Measurements from ENCODE around the gene COL5A3.

The COL5A3 gene

DNA sequence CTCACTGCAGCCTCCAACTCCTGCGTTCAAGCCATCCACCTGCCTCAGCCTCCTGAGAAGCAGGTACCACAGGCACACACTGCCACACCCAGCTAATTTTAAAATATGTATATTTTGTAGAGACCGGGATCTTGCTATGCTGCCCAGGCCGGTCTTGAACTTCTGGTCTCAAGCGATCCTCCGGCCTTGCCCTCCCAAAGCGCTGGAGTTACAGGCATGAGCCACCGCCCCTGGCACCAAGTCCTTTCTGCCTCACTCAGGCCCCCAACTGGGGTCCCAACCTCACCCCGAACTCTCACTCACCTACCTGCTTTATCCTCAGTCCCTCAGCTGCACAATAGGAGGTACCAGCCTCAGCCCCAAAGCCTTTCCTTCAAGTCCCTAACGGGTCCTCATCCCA, 635 bp upstream of the COL5A3 start:
- no peak for DNase-seq (ENCODE audit: low spot score)

- no peak for DNase-seq (ENCODE audit: low spot score)
Measured at GRCh38 chr19:10009714-10010224, 535 bp downstream of the COL5A3 start.

DNA sequence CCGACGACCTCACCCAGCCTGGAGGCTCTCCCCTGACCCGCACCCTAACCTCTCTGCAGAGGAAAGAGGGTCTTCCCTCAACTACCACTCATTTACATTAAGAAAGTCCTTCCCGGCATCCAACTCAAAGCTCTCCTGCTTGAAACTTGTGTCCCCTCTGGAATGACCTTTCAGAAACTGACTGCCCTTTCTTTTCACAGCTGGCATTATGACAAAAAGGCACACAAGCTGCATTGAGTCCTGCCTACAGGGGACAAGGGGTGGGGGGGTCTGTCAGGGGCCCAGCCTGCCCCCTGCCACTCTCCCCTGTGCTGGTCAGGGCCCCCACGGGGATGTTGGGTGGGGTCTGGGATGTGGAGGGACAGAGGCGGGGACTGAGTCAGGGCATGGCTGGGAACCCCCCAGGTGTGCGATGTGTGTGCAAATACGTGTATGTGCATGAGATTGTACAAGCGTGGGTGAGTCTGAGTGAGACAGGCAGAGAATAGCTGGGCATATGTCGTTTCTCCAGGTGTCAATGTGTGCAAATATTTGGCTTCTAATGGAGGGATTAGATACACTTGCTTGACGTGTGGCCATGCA, 2.0 kb downstream of the COL5A3 start:
- DNase-seq (ENCODE audit: low spot score), result no peak

DNA sequence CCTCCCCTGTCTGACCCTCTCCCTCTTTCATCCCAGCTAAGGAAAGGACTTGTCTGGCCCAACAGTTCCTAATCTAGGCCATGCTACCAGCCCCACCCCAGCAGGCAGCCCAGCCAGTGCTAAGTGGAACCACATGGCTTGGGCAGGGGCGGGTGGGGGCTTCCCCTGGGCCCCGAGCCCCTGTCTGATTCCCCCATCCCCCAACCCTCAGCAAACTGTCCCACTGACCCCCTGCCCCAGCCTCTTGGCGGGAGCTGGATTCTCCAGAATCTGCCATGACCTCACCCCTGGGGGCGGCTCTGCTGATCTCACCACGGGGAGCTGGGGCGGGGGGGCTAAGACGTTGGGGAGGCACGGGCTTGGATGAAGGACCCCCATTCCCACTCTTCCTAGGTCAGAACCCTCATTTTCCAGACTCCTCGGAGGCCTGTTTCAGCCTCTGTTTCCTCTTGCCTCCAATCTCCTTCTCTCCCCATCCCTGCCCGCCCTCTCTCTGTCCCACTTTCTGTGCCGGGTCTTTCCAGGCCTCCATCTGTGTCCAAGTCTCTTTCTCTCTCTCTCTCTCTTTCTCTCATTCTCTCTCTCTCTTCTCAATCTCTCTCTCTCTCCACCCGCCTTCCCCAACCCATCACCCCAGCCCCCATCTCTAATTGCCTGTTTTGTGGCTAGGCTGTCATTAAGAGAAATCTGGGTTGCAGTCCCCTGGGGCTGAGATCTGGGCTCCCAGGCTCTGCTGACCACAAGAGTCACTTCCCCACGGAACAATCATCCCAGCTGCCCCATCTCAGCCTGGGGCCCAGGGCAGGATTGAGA, 2.7 kb downstream of the COL5A3 start:
- no peak for DNase-seq (ENCODE audit: low spot score)

- DNase-seq (ENCODE audit: low spot score), result no peak
Measured at GRCh38 chr19:10006752-10007323, 3.5 kb downstream of the COL5A3 start.

GRCh38 chr19:10006335-10006708, 4.0 kb downstream of the COL5A3 start:
- DNase-seq (ENCODE audit: low spot score), result no peak

DNA sequence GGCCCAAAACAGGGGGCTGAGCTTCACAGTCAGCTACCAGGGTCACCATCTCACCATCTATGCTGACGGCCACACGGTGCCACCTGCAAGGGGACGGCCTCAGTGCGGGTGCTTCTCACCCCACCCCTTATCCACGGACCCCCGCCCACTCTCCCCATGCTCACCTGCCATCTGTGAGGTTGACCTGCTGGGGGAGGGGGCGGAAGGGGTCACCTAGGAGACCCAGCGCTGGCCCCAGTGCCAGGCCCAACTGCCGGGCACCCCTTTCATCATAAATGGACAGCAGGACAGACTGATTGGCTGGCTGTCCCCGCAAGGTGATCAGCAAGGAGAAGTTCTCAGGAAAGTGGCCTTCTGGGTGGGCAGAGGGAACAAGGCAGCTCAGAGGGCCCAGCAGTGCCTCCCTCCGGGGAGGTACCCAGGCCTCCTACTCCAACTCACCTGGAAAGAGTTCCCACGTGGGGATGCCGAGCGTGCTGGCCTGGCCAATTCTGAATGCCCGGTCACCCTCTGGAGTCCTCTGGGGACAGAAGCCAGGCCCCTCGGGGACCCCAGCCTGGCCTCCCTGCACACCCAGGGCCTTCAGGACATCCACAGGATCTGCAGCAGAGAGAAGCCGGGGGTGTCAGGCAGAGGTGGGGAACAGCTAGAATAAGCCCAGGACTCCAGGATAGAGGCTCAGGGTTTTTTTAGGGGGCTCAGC, 4.5 kb downstream of the COL5A3 start:
- no peak for DNase-seq (ENCODE audit: low spot score)

GRCh38 chr19:10004617-10005016, 5.7 kb downstream of the COL5A3 start:
- no peak for DNase-seq (ENCODE audit: low spot score)

GRCh38 chr19:10003271-10003670, 7.0 kb downstream of the COL5A3 start:
- DNase-seq (ENCODE audit: low spot score), result no peak

DNA sequence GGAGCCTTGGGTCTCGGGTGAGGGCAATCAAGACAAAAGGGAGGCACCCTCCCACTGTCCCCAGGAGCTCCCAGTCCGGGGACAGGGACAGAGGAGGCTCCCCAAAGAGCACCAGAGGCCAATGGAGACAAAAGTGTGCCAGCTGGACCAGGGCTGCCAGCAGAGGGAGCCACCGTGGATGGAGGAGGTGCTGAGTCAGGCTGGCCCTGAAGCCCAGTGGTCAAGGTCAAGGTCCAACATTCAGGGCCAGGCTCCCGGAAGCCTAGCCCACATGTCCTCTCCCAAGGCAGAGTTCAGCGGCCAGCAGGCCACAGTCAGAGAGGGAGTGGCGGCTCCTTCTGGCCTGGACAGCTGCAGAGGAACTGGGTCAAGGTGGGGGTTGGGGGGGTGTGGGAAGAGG, 8.4 kb downstream of the COL5A3 start:
- peak; percentile 45 for DNase-seq (ENCODE audit: low spot score)

GRCh38 chr19:10000171-10000826, 10.0 kb downstream of the COL5A3 start:
- peak; percentile 71 for DNase-seq (ENCODE audit: low spot score)

DNA sequence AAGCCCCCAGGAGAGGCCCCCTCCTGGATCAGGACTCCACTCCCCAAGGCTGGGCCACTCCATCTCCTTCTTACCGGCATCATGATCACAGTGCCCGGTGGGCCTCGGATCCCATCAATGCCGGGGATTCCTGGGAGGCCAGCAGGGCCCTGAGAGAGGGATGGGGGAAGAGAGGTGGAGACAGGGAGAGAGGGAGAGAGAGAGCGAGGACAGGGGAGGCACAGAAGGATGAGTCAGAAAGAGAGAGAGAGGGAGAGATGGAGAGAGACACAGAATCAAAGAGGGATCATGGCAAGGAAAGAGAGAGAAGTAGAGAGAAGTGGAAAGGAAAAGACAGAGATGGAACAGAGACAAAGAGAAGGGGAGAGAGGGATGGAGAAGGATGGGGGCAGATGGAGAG, 13.8 kb downstream of the COL5A3 start:
- DNase-seq (ENCODE audit: low spot score), result no peak

DNA sequence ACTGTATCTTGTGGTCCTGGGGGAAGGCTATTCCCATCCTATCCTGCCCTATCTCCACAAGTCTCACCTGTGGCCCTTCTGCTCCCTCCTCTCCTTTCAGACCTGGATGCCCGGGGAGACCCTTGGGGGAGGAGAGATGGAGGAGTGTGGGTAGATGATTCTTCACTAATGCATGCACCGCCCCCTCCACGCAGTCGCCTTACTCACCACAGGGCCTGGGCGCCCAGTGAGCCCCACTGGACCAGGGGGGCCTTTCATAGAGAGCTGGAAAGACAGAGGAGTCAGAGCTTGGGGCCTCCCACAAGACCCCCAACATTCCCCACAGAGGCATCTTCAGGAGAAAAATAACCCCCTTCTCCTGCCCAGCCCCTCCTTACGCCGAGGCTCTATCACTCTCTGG, 14.3 kb downstream of the COL5A3 start:
- no peak for DNase-seq (ENCODE audit: low spot score)

DNA sequence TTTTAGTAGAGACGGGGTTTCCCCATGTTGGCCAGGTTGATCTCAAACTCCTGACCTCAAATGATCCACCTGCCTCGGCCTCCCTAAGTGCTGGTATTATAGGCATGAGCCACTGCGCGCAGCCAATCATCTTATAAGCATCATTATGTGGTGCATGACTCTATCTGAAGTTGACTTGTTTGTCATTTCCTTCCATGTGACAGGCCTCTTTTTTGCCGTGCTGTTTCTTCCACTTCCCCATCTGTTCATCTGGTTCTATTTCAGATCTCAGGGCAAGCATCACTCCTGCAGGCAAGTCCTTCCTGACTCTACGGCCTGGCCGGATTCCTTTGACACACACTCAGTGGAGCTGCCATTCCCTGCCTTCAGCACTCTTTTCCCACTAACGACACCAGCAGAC, 15.2 kb downstream of the COL5A3 start:
- no peak for DNase-seq (ENCODE audit: low spot score)

DNA sequence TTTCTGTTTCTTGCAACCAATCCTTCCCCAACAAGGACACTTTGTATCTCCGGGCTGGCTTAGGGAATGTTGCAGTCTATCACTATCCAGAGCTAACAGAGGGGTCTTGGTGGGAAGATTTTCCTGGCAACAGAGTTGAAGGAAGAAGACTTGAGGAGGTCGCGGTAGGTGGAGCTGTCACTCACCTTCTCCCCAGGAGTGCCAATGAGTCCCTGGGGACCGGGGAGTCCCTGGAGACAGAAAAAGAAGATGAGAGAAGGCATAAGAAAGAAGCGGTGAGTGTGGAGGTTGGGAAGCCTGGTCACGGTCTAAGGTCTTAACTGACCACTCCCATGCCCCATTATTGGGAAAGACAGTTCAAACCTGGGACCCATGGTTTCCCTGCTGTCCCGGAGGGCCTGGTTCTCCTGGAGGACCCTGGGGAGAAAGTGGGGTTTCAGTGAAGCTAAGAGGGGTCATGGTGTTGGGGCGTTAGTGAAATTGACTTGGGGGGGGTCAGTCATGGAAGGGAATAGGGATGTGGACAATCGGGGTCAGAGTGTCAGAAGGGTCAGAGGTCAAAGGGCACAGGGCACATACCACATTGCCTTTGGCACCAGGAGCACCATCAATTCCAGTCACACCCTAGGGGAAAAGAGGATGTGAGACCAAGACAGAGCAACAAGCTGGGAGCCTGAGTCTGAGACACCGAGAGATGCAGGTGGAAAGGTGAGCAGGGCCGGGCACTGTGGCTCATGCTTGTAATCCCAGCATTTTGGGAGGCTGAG, 18.7 kb downstream of the COL5A3 start:
- no peak for DNase-seq (ENCODE audit: low spot score)

DNA sequence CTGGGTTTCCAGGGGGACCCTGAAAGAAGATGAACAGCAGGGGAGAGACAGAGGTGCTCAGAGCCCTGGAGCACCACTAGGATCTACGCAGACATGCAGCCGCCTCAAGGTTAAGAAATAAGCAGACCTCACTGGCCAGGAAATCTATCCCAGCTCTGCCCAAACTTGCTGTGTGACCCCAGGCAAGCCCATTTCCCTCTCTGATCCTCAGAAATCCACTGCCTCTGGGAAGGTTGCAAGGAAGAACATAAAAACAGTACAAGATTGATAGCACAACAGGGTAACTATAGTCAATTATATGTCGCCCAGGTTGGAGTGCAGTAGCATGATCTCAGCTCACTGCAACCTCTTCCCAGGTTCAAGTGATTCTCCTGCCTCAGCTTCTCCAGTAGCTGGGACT, 20.8 kb downstream of the COL5A3 start:
- no peak for DNase-seq (ENCODE audit: low spot score)

DNA sequence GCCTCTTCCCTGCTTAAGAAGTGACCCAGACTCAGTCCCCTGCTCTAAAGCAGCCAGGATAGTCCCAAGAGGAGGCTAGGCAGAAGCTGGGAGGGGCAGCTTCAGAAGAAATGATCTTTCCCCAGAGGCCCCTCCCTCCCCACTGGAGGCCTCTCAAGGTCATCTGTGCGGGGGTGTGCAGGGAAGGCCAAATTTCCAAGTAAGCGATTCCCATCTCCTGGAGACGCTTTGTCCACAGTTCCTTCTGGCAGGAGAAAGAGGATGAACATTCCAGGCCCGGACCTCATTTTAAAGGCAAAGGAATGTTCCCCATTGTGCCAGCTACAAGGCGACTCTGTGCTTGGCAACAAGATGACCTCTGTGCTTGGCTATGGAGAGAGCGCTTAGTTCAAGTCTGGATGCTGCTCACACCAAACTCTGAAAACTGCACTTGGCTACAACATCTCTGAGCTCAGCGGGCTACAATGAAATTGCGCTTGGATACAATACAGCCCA, 23.5 kb downstream of the COL5A3 start:
- no peak for DNase-seq (ENCODE audit: low spot score)

- no peak for DNase-seq (ENCODE audit: low spot score)
Measured at GRCh38 chr19:9981406-9982260, 28.7 kb downstream of the COL5A3 start.

GRCh38 chr19:9972103-9972502, 38.2 kb downstream of the COL5A3 start:
- no peak for DNase-seq (ENCODE audit: low spot score)

- DNase-seq (ENCODE audit: low spot score), result no peak
Measured at GRCh38 chr19:9971166-9971897, 39.0 kb downstream of the COL5A3 start.
